HG02943 (cell line): ENCODE results near the gene FADS2.

Experiments used
- ATAC-seq: cut with Tn5 transposase; IDR thresholded peaks from one replicate; pipeline ENCODE4 v1.9.1; 2021; ENCODE audit warnings: mild to moderate bottlenecking, low read depth, moderate library complexity; ENCODE audit not compliant: unreplicated experiment

FADS2 gene

GRCh38 chr11:61900251-61900650, 72.2 kb downstream of the FADS2 start:
- no peak for ATAC-seq

- no peak for ATAC-seq
Observed at GRCh38 chr11:61901397-61901796, 73.3 kb downstream of the FADS2 start.

DNA sequence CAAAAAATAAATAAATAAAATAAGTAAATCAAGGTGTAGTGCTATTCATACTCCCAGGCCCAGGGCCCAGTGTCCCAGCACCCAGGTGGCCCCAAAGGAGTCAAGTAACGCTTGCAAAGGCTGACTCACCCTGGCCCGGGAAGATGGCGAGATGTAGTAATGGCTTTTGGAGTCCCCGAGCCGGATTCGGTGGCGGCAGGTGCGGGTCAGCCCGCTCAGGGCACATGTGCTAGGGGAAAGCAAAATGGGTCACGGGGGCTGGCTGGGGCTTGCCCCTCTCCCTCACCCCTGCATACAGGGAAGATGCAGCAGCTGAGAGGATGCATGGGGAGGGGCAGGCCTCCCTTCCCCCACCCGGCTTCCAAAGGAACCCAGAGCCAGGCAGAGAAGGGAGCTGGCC, 74.2 kb downstream of the FADS2 start:
- no peak for ATAC-seq

DNA sequence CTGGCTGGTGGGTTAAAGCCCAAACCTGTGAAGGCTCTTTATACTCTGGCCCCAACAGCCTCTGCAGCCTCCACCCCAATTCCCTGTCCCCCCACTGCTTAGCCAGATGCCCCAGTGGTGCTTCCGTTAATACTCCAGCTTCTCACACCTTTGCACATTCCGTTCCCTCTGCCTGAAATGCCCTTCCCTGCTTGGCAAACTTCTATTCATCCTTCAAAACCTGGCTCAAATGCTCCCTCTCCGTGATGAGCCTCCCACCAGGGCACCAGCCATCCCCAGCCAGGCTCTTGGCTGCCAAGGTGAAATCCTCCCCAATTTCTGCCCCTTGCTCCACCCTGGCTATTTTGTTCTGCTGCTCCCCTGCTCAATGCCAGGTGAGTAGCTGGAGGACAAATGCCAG, 75.7 kb downstream of the FADS2 start:
- ATAC-seq: no peak

- ATAC-seq: no peak
Observed at GRCh38 chr11:61904539-61905048, 76.5 kb downstream of the FADS2 start.

GRCh38 chr11:61905067-61905696, 77.1 kb downstream of the FADS2 start:
- no peak for ATAC-seq

DNA sequence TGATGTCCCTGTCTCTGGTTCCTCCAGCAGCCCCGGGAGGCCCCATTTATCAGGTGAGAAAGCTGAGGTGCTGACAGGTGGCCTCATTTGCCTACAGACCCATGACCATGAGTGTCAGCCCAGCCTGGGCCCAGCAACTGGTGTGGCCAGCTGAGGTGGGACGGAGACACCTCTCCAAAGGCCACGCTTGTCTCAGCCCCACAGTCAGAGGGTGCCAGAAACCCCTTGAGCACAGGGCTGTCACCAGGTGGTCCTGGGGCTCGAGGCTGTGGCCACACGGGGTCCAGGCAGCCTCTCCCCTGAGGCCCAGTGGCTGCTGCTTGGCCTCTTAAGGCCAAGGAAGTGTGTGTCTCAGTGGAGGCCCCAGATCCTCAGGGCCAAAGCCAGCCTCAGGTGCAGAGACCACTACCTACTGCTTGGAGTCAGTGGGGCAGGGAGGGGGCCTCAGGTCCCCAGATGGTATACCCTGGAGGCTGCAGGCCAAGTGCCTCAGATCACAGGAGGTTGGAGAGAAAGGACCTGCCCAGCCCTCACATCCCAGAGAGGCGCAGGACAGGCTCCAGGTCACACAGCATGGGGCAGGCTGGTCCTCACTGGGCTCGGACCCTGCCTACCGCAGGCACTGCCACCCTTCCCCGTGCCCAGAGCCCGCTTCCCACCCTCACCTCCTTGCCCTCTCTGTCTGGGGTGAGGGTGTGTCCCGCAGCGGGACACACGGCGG, 77.9 kb downstream of the FADS2 start:
- no peak for ATAC-seq

DNA sequence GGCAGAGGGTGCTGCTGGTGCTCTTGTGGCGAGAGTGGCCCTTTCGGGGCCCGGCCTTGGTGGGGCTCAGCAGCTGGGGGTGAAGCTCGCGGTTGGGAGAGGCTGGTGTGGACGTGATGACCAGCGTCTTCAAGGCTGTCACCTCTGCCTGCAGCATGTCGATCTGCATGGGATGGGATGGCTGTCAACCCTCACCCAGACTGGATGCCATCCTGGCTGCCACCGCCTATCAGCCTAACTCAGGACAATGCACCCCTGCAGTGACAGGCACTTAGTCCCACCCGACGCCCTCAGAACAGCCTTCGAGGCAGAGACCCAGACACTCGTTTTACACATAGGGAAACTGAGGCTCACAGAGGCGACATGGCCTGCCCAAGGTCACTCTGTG, 78.4 kb downstream of the FADS2 start:
- ATAC-seq: no peak

- ATAC-seq: no peak
Observed at GRCh38 chr11:61907282-61907681, 79.2 kb downstream of the FADS2 start.

DNA sequence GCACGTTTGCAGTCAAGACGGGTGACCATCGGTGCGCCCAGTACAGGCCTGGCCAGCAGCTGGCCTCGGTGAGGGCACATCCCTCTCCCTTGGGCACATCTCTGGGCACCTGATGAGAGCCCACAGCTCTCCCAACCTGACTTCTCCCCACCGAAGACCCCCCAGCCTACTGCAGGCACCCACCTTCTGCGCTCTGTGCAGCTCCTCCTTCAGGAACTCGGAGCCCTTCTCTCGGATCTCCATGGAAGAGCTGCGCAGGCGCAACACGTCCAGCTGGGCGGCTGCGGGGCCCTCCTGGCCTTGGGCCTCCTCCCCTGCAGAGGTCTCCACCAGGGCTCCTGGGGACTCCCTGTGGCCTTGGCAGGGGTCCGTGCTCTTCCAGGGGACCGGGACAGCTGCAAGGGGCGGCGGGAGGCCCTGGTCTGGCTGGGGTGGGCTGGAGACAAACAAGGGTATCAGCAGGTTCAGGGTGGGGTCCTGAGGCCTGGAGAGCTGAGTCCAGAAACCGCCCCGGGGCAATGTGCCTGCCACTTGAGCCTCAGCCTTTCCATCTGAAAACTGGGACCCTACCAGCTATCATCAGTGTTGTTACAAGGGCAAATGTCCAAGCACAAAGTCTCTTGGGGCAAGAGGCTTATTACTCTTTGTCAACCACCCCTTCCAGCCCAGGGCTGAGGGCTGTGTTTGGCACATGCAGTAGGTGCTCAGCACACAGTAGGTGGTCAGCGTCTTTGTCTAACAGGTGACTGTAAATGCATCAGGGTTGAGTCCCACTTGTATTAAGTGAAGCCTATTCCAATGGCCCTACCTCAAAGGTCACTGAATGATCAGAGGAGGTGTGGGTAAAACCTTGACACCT, 80.0 kb downstream of the FADS2 start:
- ATAC-seq: no peak

DNA sequence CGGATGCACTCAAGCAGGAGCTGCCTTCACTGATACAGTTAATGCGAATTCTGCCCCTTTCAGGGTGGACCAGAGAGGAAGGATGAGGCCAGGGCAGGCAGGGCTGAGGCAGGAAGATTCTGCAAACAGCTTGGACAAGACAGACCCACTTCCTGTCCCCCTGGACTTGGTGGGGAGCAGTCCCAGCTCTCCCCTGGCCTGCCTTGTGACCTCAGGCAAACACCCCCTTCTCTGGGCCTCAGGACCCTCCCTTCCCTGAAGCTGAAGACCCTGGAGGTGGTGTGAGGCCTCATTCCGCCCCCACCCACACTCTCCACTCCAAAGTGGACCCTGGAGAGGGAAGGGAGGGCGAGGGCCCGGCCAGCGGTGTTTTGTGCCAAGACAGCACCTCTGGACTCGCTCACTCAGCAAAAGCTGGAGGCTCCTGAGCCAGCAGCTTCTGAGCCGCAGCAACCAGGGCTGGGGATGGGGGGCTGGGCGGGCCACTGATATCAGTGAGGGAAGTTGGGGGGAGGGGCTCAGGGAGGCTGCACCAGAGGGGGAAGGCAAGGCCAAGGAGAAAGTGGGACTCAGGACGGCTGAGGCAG, 80.7 kb downstream of the FADS2 start:
- no peak for ATAC-seq

GRCh38 chr11:61910187-61911127, 82.4 kb downstream of the FADS2 start:
- no peak for ATAC-seq

DNA sequence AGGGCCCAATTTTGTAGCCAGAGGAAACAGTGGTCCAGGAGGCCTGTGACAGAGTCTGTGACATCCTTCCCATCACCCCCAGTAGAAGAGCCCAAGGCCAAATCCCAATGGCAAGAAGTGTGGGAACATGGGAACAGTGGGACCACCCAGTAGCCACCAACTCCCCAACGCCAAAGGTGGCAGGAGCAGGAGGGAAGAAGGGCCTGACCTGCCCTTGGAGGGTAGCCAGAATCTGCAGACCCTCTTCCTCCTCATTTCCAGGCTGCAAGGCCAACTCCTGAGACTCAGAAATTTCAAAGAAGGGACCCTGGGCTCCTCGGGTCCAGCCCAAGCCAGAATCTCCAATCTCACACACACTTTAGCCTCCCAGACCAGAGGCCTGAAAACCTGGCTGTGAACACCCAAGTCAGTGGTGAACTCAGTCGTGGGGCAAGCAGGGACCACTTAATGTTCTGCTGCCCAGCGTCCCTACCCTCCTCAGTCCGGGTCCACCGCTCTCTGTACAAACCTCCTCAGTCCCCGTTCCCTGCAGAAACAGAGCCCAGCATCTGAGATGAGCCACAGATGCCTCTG, 83.1 kb downstream of the FADS2 start:
- no peak for ATAC-seq

DNA sequence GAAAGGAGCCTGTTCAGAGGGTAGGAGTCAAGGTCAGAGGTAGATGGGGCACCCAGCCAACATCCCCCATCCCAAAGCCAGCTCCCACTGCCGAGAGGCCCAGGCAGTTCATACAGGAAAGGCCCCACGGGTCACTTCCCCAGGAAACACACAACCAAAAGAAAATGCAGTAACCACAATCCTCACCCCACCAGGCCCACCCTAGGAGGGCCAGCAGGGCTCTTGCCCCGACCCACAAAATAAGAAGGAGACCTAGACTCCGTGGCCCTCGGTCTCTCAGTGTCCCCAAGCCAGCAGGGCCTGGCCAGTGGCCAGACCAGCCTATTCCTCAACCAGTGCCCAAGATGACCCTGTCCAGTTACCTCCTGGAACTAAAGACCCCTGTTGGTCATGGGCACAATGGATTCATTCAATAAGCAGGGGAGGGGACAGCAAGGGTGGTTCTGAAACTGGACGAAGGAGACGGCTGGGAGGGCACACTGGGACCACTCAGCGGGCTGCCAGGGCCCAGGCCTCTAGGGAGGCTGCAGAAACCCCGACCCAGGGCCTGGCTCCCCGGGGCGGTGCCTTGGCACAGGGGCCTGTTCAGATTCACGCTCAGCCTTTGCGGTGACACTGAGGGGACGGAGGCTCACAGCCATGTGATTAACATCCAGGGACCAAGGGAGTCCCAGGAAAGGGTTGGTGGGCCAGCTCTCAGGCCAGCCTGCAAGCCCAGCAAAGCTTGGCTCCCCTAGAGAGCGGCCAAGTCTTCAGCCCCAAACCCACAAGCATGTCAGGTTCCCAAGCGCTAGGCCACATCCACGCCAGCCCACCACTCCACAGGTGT, 83.8 kb downstream of the FADS2 start:
- ATAC-seq: no peak

DNA sequence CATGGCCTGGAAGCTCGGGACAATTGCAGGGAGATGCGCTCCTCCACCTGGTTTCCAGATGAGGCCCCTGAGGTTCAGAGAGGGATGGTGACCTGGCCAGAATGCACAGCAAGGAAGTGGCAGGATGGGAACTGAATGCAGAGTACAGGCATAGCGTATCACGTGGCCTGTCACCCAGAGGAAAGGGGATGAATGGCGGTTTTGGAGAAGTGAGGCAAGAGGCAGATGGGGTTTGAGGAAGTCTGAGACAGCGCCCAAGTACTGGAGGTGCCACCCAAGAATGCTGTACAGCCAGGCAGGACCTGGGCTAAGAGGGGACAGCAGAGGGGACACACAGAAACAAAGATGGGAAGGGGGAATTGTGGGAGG, 84.4 kb downstream of the FADS2 start:
- no peak for ATAC-seq

GRCh38 chr11:61912991-61913698, 85.0 kb downstream of the FADS2 start:
- ATAC-seq: no peak

- no peak for ATAC-seq
Observed at GRCh38 chr11:61913699-61914395, 85.7 kb downstream of the FADS2 start.
